GM23338 (cell line): ENCODE measurements around the gene PTPRJ. TPM values are rescaled to one million over a fixed set of nuclear protein-coding genes. Genes with fewer than 3 reads are reported as not detected.

ENCODE experiments used
- ATAC-seq: fragments of 200-7000 bp; cut with Tn5 transposase; 3 replicates; pipeline ENCODE4 v1.9.1; 2020
- DNase-seq: peaks from one replicate; pipeline ENCODE4 v3.0.0-alpha.2; 2015; ENCODE audit warnings: low spot score
- H2AFZ ChIP-seq: fragments of 200-600 bp; sonication (generic); 2 replicates; pipeline ENCODE4 v1.8.0; 2016; ENCODE audit warnings: antibody characterized with exemption, mild to moderate bottlenecking, moderate library complexity
- H3F3A ChIP-seq: fragments of 200-600 bp; sonication (generic); replicated peaks from 2 replicates; pipeline ENCODE4 v1.8.0; 2017; ENCODE audit warnings: antibody characterized with exemption, mixed run types, low read depth
- H3K27ac ChIP-seq: fragments of 200-600 bp; sonication (generic); 2 replicates; pipeline ENCODE4 v1.6.1; 2016; ENCODE audit warnings: low read depth
- H3K27me3 ChIP-seq: fragments of 200-600 bp; sonication (generic); 2 replicates; pipeline ENCODE4 v1.8.0; 2016; ENCODE audit warnings: mild to moderate bottlenecking, mixed run types, moderate library complexity; ENCODE audit not compliant: insufficient read depth
- H3K36me3 ChIP-seq: fragments of 200-600 bp; sonication (generic); 2 replicates; pipeline ENCODE4 v1.8.0; 2016; ENCODE audit warnings: mild to moderate bottlenecking; ENCODE audit not compliant: insufficient read depth
- H3K4me1 ChIP-seq: fragments of 200-600 bp; sonication (generic); 2 replicates; pipeline ENCODE4 v1.8.0; 2016; ENCODE audit warnings: mild to moderate bottlenecking, moderate library complexity; ENCODE audit not compliant: insufficient read depth
- H3K4me2 ChIP-seq: fragments of 200-600 bp; sonication (generic); 2 replicates; pipeline ENCODE4 v1.7.1; 2017; ENCODE audit warnings: mixed run types
- H3K4me3 ChIP-seq: fragments of 200-600 bp; sonication (generic); 2 replicates; pipeline ENCODE4 v1.6.1; 2016; ENCODE audit warnings: mixed run types
- H3K79me2 ChIP-seq: fragments of 200-600 bp; sonication (generic); replicated peaks from 2 replicates; pipeline ENCODE4 v1.8.0; 2017; ENCODE audit warnings: mild to moderate bottlenecking; ENCODE audit not compliant: insufficient read depth
- H3K9me2 ChIP-seq: fragments of 200-600 bp; sonication (generic); 2 replicates; pipeline ENCODE4 v1.8.0; 2017; ENCODE audit not compliant: insufficient read depth
- H4K20me1 ChIP-seq: fragments of 200-600 bp; sonication (generic); replicated peaks from 2 replicates; pipeline ENCODE4 v1.8.0; 2017; ENCODE audit warnings: mild to moderate bottlenecking; ENCODE audit not compliant: insufficient read depth
- H3K27ac Mint-ChIP-seq: 2 replicates; pipeline ENCODE4 v1.8.0; 2020; ENCODE audit warnings: inconsistent platforms, mild to moderate bottlenecking, moderate library complexity, mixed read lengths
- H3K27me3 Mint-ChIP-seq: 3 replicates; pipeline ENCODE4 v1.8.0; 2022; ENCODE audit warnings: low read depth, mild to moderate bottlenecking, moderate library complexity, mixed read lengths, inconsistent platforms; ENCODE audit not compliant: insufficient read depth, poor library complexity
- H3K36me3 Mint-ChIP-seq: 3 replicates; pipeline ENCODE4 v1.8.0; 2021; ENCODE audit warnings: low read depth, mild to moderate bottlenecking, inconsistent platforms, moderate library complexity, mixed read lengths
- H3K4me1 Mint-ChIP-seq: 3 replicates; pipeline ENCODE4 v1.8.0; 2020; ENCODE audit warnings: mild to moderate bottlenecking, inconsistent platforms, mixed read lengths
- H3K4me3 Mint-ChIP-seq: 3 replicates; pipeline ENCODE4 v1.8.0; 2021; ENCODE audit warnings: moderate library complexity, mild to moderate bottlenecking, inconsistent platforms, mixed read lengths
- H3K9me3 Mint-ChIP-seq: 3 replicates; pipeline ENCODE4 v1.8.0; 2020; ENCODE audit warnings: moderate library complexity, mild to moderate bottlenecking, inconsistent platforms, mixed read lengths
- CREB1 ChIP-seq: fragments of 250-450 bp; sonication (Bioruptor Pico); IDR thresholded peaks from 2 replicates; pipeline ENCODE4 v1.5.0; 2020; ENCODE audit warnings: low read depth, mild to moderate bottlenecking, moderate library complexity
- CTCF ChIP-seq, 2 experiments: fragments of 200-600 bp in 1 of 2; sonication (generic) in 1 of 2; conservative IDR thresholded peaks; 2 replicates each; pipeline versions ENCODE4 v1.5.1 to v1.6.1; 2016 to 2017; ENCODE audit warnings: antibody characterized with exemption in 2 of 2, low read depth in 2 of 2, mild to moderate bottlenecking in 2 of 2, moderate library complexity in 1 of 2
- ETS1 ChIP-seq: IDR thresholded peaks from 2 replicates; pipeline ENCODE4 v1.6.1; 2016; ENCODE audit warnings: antibody characterized with exemption
- EZH2 ChIP-seq: fragments of 200-600 bp; sonication (generic); IDR thresholded peaks from one replicate; pipeline ENCODE4 v1.8.0; 2017; ENCODE audit warnings: antibody characterized with exemption, mild to moderate bottlenecking, low read depth; ENCODE audit not compliant: unreplicated experiment
- EZH2phosphoT487 ChIP-seq: fragments of 200-600 bp; sonication (generic); IDR thresholded peaks from one replicate; pipeline ENCODE4 v1.8.1; 2018; ENCODE audit warnings: antibody characterized with exemption; ENCODE audit not compliant: unreplicated experiment
- JUNB ChIP-seq: IDR thresholded peaks from one replicate; pipeline ENCODE4 v1.6.1; 2016; ENCODE audit warnings: antibody characterized with exemption; ENCODE audit not compliant: unreplicated experiment
- POLR2AphosphoS5 ChIP-seq: IDR thresholded peaks from 2 replicates; pipeline ENCODE4 v1.6.1; 2016; ENCODE audit warnings: antibody characterized with exemption, low read depth
- REST ChIP-seq: IDR thresholded peaks from one replicate; pipeline ENCODE4 v1.6.1; 2018; ENCODE audit warnings: antibody characterized with exemption; ENCODE audit not compliant: unreplicated experiment
- STAT1 ChIP-seq: IDR thresholded peaks from one replicate; pipeline ENCODE4 v1.6.1; 2016; ENCODE audit warnings: antibody characterized with exemption; ENCODE audit not compliant: unreplicated experiment
- ZNF114 ChIP-seq: fragments of 250-450 bp; sonication (Bioruptor Pico); IDR thresholded peaks from 2 replicates; pipeline ENCODE4 v1.5.0; 2020; ENCODE audit warnings: mild to moderate bottlenecking, moderate library complexity
- ZNF331 ChIP-seq: fragments of 250-450 bp; sonication (Bioruptor Pico); IDR thresholded peaks from 2 replicates; pipeline ENCODE4 v1.5.0; 2020; ENCODE audit warnings: low read depth, mild to moderate bottlenecking, moderate library complexity
- polyA plus RNA-seq: library from polyadenylated mRNA; unstranded; fragments of >200 nt; fragmentation: Nextera tagmentation; extraction: Ambion mirVana; gene quantifications from 2 replicates; pipeline ENCODE4 v1.2.1, GENCODE V29; 2016
- total RNA-seq: library from RNA; depleted of rRNA; stranded (reverse); fragments of >200 nt; shearing (Covaris generic); gene quantifications from 2 replicates; pipeline ENCODE4 v1.2.3, GENCODE V29; 2014

PTPRJ gene
- total and polyA plus RNA-seq, 2 experiments from 2014 or later = 4.2 to 16.0 TPM

GRCh38 chr11:48177661-48178060 is 197.3 kb downstream of the PTPRJ start (continued):
- TF ChIP-seq STAT1 = no peak
- TF ChIP-seq POLR2AphosphoS5 = no peak
- no peak for TF ChIP-seq CTCF (conservative IDR thresholded peaks at IDR 0.05; ENCODE audit: low read depth in 2 of 2)
- no peak for TF ChIP-seq ZNF114 (CRISPR knock-in tag)
- TF ChIP-seq EZH2phosphoT487 = no peak
- TF ChIP-seq EZH2 = no peak
- TF ChIP-seq ETS1 = no peak

GRCh38 chr11:48180627-48181026 is 200.3 kb downstream of the PTPRJ start:
- no peak for DNase-seq
- H4K20me1 ChIP-seq = no peaks in the 10 kb centered on the region
- TF ChIP-seq EZH2 = no peak
- TF ChIP-seq CTCF (conservative IDR thresholded peaks at IDR 0.05; ENCODE audit: low read depth in 2 of 2) = no peak
- TF ChIP-seq JUNB = no peak
- TF ChIP-seq ZNF114 (CRISPR knock-in tag) = no peak
- no peak for TF ChIP-seq POLR2AphosphoS5
- TF ChIP-seq ZNF331 (CRISPR knock-in tag) = no peak
- TF ChIP-seq STAT1 = no peak
- TF ChIP-seq ETS1 = no peak
- TF ChIP-seq CREB1 = no peak
- TF ChIP-seq REST = no peak

More at GRCh38 chr11:48180627-48181026, 200.3 kb downstream of the PTPRJ start:
- no peak overlapping the region for H3K27ac ChIP-seq
- peaks cover 17% of the 10 kb centered on the region; the same call in 2 of the 3 replicates for H3K36me3 Mint-ChIP-seq
- no peaks in the 10 kb centered on the region for H3K4me1 ChIP-seq
- H3K4me2 ChIP-seq = no peak overlapping the region
- ATAC-seq = no peak
- H3K4me3 ChIP-seq = no peak overlapping the region
- H3K79me2 ChIP-seq = no peaks in the 10 kb centered on the region
- peaks cover 3% of the 10 kb centered on the region for H3K27me3 Mint-ChIP-seq
- no peaks in the 10 kb centered on the region for H3K36me3 ChIP-seq
- no peaks in the 10 kb centered on the region for H3F3A ChIP-seq
- H2AFZ ChIP-seq = no peak overlapping the region
- no peaks in the 10 kb centered on the region for H3K27me3 ChIP-seq
- peaks cover 95% of the 10 kb centered on the region for H3K9me3 Mint-ChIP-seq
- H3K27ac Mint-ChIP-seq = no peak overlapping the region
- no peaks in the 10 kb centered on the region for H3K9me2 ChIP-seq
- no peaks in the 10 kb centered on the region for H3K4me1 Mint-ChIP-seq
- no peak overlapping the region for H3K4me3 Mint-ChIP-seq
